HG02973 (cell line): Measurements from ENCODE around the gene MSN.

ENCODE experiments used
- ATAC-seq: cut with Tn5 transposase; IDR thresholded peaks from one replicate; pipeline ENCODE4 v1.9.1; 2021; ENCODE audit warnings: moderate library complexity; ENCODE audit not compliant: unreplicated experiment

Gene MSN

GRCh38 chrX:65783746-65784145 is 116.3 kb downstream of the MSN start:
- peak; percentile 59 for ATAC-seq
